Upper lobe of left lung (tissue), 4 donors: ENCODE results near the gene RGS5.

Experiments used
- EP300 ChIP-seq, 4 donors: sonication (generic); formaldehyde crosslinking; IDR thresholded peaks; one replicate each; pipeline ENCODE4 v1.5.1; 2017; ENCODE audit warnings: antibody characterized with exemption in 4 of 4, control low read depth in 2 of 4
- POLR2A ChIP-seq, 4 donors: fragments of 450-650 bp; IDR thresholded peaks; one replicate each; pipeline ENCODE4 v1.5.1; 2016 to 2017; ENCODE audit warnings: antibody characterized with exemption in 4 of 4, mild to moderate bottlenecking in 2 of 4
- POLR2AphosphoS5 ChIP-seq, 2 donors: sonication (generic); formaldehyde crosslinking; IDR thresholded peaks; one replicate each; pipeline ENCODE4 v1.5.1; 2017; ENCODE audit warnings: antibody characterized with exemption in 2 of 2
- TF ChIP-seq, protein P1 (sequence below), 6 experiments: fragments of 450-650 bp in 4 of 6; fragments of 200-600 bp in 2 of 6; sonication (generic) in 2 of 6; IDR thresholded peaks; one replicate each; pipeline ENCODE4 v1.5.1; 2016 to 2019; ENCODE audit warnings: antibody characterized with exemption in 6 of 6

DNA sequence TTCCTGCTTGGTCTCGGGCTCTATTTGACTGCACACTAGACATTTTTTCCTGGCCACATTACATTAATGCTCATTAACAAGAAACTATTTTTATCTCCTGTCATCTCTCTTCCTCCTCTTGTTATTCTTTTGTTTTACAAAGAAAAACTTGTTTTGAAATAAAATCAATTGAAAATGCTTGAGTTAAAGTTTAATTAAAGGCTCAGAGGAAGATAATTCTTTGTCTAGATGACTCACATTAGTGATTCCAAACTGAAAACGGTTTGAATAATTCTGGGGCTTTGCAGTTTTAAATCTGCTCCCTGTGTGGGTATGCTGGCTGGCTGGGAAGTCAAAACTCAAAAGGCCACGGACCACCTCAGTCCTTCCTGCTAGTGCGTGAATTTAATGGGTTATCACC is 29.6 kb downstream of the RGS5 start:
- TF ChIP-seq, protein P1, sequence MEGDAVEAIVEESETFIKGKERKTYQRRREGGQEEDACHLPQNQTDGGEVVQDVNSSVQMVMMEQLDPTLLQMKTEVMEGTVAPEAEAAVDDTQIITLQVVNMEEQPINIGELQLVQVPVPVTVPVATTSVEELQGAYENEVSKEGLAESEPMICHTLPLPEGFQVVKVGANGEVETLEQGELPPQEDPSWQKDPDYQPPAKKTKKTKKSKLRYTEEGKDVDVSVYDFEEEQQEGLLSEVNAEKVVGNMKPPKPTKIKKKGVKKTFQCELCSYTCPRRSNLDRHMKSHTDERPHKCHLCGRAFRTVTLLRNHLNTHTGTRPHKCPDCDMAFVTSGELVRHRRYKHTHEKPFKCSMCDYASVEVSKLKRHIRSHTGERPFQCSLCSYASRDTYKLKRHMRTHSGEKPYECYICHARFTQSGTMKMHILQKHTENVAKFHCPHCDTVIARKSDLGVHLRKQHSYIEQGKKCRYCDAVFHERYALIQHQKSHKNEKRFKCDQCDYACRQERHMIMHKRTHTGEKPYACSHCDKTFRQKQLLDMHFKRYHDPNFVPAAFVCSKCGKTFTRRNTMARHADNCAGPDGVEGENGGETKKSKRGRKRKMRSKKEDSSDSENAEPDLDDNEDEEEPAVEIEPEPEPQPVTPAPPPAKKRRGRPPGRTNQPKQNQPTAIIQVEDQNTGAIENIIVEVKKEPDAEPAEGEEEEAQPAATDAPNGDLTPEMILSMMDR (IDR thresholded peaks at IDR 0.05) = no peak
- no peak for TF ChIP-seq POLR2AphosphoS5 (IDR thresholded peaks at IDR 0.05)
- TF ChIP-seq POLR2A (IDR thresholded peaks at IDR 0.05) = no peak
- TF ChIP-seq EP300 (IDR thresholded peaks at IDR 0.05) = no peak
